NOMO-1 treated with dmso at 0.1 percent for 144 hours (cell line): Measurements from ENCODE around the gene TMC5.
A peak's percentile ranks its signal among the peaks of the same experiment; 100 is the strongest.
"Not testable (repeated sequence)": the region's sequence is repeated elsewhere in the genome, so short reads cannot be mapped to it uniquely, and the experiment has no call there.

Experiments used
- DNase-seq: peaks from one replicate; lab custom pipeline; 2025; ENCODE audit not compliant: unreplicated experiment; lab: John Stamatoyannopoulos, UW

TMC5 gene

DNA sequence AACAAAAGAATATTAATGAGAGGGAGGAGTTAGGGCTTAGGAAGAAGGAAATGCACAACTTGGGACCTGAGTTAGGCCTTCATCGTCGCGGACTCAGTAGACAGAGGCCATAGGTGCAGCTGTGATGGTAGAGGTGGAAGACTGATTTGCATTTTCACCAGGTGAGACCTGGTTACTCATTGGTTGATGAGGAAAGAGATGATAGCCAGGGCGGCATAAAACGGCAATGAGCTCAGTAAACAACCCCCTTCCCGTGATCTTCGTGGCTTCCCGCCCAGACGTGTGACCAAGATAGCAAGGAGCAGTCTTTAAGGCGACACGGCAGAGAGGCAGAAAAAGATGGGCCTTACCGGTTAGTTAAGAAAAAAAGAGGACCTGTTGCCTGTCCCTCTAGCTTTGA, at the start of gene TMC5:
Gene TMC5 (plus strand): TSS at position 244 of the 400 bp plus-strand sequence. CDS start 22,156 bp downstream, outside the sequence.
- DNase-seq = no peak

- not testable (repeated sequence) for DNase-seq
These were observed 45.1 kb upstream of the TMC5 start for GRCh38 chr16:19372541-19372940.

DNA sequence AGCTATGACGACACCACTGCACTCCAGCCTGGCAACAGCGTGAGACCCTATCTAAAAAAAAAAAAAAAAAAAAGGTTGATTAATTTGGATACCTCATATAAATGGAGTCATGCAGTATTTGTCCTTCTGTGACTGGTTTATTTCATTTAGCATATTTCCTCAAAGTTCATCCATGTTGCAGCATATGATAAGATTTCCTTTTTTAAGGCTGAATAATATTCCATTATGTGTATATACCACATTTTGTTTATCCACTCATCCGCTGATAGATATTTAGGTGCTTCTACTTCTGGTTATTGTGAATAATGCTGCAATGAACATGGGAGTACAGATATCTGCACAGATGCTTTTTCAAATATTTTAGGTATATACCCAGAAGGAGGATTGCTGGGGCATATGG, 43.3 kb upstream of the TMC5 start:
- DNase-seq = no peak

DNA sequence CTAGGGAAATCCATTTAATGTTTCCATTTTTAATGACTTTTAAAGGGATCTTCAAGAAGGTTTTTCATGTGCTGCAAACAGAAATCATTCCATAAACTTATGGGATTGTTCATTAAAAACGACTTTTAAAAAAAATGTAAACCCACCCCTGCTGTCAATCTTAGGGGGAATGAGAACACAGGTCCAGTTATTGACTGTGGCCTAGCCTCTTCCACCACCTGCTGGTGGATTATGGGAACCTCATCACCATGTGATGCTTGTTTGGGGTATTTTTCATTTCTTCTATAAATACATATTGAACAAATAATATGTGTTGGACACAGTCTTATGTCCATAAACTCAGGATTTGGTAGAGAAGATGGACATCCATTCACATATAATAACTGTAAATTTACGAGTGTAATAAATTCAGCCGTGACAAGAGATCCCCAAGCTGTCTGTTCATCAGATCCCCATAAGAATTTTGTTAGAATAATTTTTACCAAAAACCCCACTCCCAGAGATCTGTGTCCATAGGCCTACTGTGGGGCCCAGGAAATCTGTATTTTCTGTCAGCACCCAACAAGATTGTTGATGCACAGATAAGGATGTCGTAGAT, 42.0 kb upstream of the TMC5 start:
- peak; percentile 27 for DNase-seq

GRCh38 chr16:19377864-19378263, 39.8 kb upstream of the TMC5 start:
- no peak for DNase-seq

DNA sequence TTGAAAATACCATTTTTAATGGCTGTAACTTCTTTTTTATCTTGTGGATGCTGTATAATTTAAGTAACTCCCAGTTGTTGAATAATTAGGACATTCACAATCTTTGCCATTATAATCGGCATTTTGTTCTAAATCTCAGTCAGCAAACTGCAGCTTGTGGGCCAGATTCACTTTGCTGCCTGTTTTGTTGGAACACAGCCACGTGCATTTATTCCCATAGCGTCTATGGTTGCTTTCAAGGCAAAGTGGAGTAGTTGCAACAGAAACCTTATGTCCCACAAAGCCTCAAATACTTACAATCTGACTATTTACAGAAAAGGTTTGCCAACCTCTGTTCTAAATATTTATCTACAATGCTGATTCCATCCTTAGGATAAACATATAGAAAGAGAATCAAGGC, 39.2 kb upstream of the TMC5 start:
- DNase-seq = no peak

DNA sequence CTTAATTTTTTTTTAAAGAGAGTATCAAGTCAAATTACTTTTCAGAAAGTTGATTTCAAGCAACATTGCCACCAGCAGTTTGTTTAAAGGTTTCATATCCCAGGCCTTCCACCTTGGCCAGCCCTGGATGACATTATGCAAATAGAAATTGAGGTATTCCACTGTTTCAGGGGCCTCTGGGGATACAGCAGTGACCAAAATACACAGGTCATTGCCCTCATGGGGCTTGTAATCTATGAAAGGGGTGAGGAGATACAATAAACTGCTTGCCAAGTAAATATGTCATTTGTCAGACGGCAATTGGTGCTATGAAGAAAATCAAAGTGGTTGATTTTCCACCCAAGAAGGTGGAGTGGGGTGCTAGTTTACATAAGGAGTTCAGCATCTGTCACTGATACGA, 37.8 kb upstream of the TMC5 start:
- no peak for DNase-seq

DNA sequence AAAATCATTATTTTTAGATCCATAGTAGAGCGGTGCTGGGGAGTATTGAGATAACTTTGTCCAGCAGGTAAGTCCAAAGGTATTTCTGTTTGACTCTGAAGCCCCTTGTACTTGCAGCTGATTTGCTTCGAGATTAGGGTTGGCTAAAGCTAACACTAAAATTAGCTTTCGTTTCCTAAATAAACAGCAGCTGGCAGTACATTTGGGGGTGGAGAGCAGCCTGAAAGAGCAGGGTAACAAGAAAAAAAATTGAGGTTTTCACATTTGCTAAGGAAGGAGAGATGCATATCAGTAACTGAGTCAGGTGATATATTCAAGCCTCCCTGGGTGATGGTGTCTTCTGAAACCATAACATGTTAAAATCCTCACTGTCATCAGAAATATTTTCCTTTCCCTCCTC, 37.4 kb upstream of the TMC5 start:
- no peak for DNase-seq

- no peak for DNase-seq
These were observed 35.4 kb upstream of the TMC5 start for GRCh38 chr16:19382084-19382801.

- DNase-seq = no peak
These were observed 34.5 kb upstream of the TMC5 start for GRCh38 chr16:19382887-19383816.

DNA sequence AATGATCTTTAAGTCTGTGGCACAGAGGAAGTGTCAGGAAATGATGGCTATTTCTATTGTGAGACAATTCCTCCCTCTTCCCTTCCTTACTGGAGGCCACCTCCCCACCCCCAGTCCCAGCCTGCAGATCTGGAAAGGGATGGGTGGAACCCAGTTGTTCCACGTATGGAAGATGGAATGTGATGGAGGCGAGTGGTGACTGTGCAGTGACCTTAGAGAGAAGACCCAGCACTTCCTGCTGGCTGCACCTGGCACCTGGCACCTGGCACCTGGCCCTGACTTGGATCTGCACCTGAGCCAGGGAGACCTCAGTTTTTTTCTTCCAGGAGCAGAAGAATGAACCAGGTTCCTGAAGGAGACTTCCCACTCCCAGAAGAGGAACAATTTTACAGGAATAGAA, 33.0 kb upstream of the TMC5 start:
- no peak for DNase-seq

DNA sequence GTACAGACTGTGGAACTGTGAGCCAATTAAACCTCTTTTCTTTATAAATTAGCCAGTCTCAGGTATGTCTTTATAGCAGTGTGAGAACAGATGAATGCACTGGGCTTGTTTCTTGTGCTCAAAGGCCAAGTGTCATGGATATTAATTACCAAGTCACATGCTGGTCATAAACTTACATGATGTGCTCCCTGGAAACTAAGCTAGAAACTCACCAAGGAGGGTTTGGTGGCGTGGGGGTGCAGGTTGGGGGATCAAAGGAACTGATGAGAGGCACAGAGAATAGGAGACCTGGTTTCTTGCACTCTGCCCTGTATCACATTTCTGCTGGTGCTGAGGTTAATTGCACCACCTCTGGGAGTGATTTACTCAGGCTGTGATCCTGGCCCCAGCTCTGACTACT, 31.2 kb upstream of the TMC5 start:
- no peak for DNase-seq

DNA sequence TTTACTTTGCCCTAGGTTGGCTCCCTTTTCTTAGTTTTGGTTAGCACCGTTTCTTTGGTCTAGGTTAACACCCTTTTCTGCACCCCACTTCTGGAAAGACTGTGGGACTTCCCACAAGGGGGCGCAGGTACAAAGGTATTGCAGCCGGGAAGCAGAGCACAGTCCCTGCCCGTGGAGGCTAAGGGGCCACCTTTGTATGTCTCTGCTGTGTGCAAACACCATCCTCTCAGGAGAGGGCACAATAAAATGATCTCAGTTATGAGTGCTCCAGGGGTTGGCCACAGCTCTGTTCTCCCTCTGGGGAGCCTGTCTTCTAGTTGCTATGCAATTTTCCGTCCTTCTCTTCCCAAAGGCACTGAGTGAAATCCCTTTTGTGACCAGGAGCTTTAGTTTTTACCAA, 28.4 kb upstream of the TMC5 start:
- DNase-seq = no peak

DNA sequence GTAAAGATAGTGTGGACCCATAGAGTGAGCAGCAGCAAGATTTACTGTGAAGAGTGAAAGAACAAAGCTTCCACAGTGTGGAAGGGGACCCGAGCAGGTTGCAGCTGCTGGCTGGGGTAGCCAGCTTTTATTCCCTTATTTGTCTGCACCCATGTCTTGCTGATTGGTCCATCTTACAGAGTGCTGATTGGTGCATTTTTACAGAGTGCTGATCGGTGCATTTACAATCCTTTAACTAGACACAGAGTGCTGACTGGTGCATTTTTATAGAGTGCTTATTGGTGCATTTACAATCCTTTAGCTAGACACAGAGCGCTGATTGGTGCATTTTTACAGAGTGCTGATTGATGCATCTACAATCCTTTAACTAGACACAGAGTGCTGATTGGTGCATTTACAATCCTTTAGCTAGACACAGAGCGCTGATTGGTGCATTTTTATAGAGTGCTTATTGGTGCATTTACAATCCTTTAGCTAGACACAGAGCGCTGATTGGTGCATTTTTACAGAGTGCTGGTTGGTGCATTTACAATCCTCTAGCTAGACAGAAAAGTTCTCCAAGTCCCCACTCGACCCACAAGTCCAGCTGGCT, 26.4 kb upstream of the TMC5 start:
- not testable (repeated sequence) for DNase-seq

- no peak for DNase-seq
These were observed 25.3 kb upstream of the TMC5 start for GRCh38 chr16:19392352-19392751.

DNA sequence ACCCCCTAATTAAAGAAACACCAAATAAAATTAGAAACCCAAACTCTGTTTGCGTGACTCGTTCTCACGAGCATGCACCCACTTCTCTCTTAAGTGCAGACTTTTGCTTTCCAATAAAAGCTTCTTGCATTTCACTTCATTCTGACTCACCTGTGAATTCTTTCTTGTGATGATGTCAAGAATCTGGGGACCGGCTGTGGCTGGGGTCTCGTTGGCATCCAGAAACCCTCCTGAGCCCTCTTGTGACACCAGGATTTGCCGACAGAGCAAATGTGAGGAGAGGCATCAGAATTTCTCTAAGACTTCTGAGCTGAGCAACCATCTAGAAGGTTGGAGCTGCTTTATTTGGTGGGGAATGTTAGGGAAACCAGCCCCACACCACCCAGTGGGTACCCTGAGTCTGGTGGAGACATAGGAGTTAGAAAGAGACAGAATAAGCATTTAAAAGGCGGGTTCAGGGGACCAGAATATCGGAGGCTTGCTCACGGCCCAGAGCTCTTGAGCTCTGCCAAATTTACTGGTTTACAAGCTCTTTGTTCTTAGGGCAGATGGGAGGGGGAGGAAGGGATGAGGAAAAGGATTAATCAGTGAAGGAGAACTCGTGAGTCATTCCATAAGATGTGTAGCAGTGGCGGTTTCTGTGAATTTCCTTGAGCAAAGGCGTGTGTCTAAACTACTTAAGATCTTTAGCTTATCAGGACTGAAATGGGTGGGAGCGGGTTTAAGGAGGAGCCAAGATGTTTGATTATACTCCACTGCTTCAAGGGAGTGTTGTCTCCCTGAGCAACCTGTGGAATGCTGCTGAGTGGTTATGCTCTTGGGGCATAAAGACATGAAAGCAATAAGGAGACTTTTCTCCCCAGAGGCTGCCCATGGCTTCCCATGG, 24.2 kb upstream of the TMC5 start:
- DNase-seq = no peak

DNA sequence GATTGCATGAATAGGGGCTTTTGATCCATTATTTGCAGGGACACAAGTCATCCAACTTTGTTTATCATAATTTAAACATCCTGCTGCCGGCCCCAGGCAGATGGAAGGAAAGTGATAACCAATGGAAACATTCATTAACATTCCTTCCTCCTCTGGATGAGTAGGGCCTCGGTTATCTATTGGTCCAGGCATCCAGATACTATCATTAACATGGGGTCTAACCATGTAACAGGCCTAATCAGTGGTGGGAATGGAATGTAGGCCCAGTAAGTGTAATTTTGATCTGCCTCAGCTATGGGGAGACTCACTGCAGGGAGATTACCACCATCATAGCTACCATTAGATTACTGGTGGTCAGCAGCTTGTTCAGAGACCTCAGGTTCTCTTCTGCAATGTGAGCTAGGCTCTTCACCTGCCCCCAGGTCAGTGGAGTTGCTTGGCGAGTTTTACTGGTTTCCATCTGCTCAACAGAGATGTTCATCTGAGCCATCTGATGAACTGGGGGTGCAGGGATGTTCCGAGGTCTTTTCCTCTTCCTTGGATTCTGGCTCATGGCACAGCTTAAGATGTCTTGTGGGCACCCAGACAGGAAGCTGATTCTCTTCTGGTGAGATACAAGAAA, 21.9 kb upstream of the TMC5 start:
- not testable (repeated sequence) for DNase-seq

DNA sequence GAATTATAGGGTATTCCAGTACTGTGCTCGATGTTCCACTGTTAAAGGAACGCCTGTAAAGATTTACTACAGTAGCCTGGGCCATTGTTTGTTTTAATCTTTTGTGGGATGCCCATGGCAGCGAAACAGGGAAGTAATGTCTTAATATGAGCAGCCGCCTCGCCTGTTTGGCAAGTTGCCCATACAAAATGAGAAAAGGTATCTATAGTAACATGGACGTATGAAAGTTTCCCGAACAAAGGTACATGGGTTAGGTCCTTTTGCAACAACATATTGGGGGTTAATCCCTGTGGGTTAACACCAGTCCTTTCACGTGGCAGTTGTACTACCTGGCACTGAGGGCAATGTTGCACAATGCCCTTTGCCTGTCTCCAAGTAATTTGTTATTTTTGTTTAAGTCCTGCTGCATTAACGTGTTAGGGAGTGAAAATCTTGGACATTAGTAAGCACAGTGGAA, 21.1 kb upstream of the TMC5 start:
- DNase-seq = no peak

DNA sequence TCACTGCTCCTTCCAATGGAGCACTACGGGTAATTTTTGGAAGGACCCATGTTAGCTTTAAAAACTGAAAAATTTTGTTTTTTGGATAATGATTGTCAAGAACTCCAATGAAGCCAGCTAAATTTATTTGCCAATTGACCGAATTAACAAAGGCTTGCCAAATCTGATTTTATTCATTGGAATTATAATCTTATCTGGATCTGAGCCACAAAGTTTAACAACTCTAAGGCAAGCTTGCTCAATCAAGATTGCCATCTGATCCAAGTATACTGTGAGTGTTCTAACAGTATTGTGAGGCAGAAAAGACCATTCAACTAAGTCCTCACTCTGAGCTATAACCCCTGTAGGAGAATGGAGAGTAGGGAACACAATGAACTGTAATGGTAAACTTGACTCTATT, 20.3 kb upstream of the TMC5 start:
- DNase-seq = not testable (repeated sequence)

- no peak for DNase-seq
These were observed 17.0 kb upstream of the TMC5 start for GRCh38 chr16:19400711-19401110.
